Measurements from ENCODE around the gene BMP7. TPM values are rescaled to one million over a fixed set of nuclear protein-coding genes. Genes with fewer than 3 reads are reported as not detected.

BMP7 gene
- total and polyA plus RNA-seq, 2 of the 13 experiments (the other 11 are each of a cell fraction or from before 2014, with no cell fraction given): not detected

GRCh38 chr20:57126481-57127092 lies 139.9 kb downstream of the BMP7 start:
- Histone ChIP-seq H3K36me3 (replicated peaks in 1 of 2; ENCODE audit: control insufficient read depth in 1 of 2, insufficient read depth in 2 of 2, low read length in 2 of 2) (no peaks in the 10 kb centered on the region), H3K79me2 (ENCODE audit: insufficient read depth, low read length) (no peaks in the 10 kb centered on the region), H3K4me3 (replicated peaks in 1 of 3; ENCODE audit: insufficient read depth in 1 of 3, low read depth in 2 of 3, low read length in 3 of 3) (no peak overlapping the region), H3K4me1 (ENCODE audit: insufficient read depth, low read length) (peaks cover 19% of the 10 kb centered on the region), H3K4me2 (ENCODE audit: low read depth, low read length) (no peak overlapping the region), H3K9ac (ENCODE audit: insufficient read depth, low read depth, low read length) (no peak overlapping the region), H2AFZ (ENCODE audit: low read length) (no peak overlapping the region), H3K27me3 (ENCODE audit: control insufficient read depth in 1 of 2, insufficient read depth in 2 of 2, low read length in 2 of 2) (peaks cover 0 to 32% of the 10 kb centered on the region in 2 experiments; a peak in 2 of 5 replicates), H3K27ac (ENCODE audit: extremely low read length, insufficient read depth, low read length) (no peak overlapping the region), H3K9me3 (ENCODE audit: low read length) (no peaks in the 10 kb centered on the region), H4K20me1 (ENCODE audit: insufficient read depth, low read length) (no peaks in the 10 kb centered on the region)
- intact Hi-C loops (cut with micrococcal nuclease; ENCODE audit: unreplicated experiment): no loop called here
- DNase-seq (ENCODE audit: low spot score): no peak
- WGBS (ENCODE audit: low lambda C conversion rate): 36% methylated on average over 17 of the region's 17 CpGs
- ChIA-PET CTCF (ENCODE audit: low intra/inter-chr PET ratio, low total read pairs) (no interaction called here), POLR2A (no interaction called here)
- in situ Hi-C loops (cut with HindIII; ENCODE audit: extremely low pct_ligation_motif_present, low pct_unique_long_range_greater_than_20kb): no loop called here
- no peak for ATAC-seq
- no peak for FAIRE-seq
- no TSS peak for BruUV-seq (replicated peaks)
- TF ChIP-seq POLR2A (IDR thresholded peaks at IDR 0.05; ENCODE audit: insufficient read depth in 1 of 2, low read depth in 2 of 2, low read length in 2 of 2) (no peak), CCAR2 (optimal IDR thresholded peaks at IDR 0.05; ENCODE audit: low read depth, low read length) (no peak), MNT (IDR thresholded peaks at IDR 0.05) (no peak), JDP2 (CRISPR knock-in tag; IDR thresholded peaks at IDR 0.05; ENCODE audit: borderline replicate concordance) (no peak), ZXDC (CRISPR knock-in tag; IDR thresholded peaks at IDR 0.05) (no peak), CEBPZ (IDR thresholded peaks at IDR 0.05; ENCODE audit: low read length) (no peak), ZNF639 (CRISPR knock-in tag; conservative IDR thresholded peaks at IDR 0.05) (no peak), ZNF740 (CRISPR knock-in tag; IDR thresholded peaks at IDR 0.05) (no peak), NR1H2 (CRISPR knock-in tag; IDR thresholded peaks at IDR 0.05; ENCODE audit: borderline replicate concordance, low read depth) (no peak), AKAP8 (CRISPR knock-in tag; IDR thresholded peaks at IDR 0.05) (no peak), NFE2 (CRISPR knock-in tag; IDR thresholded peaks at IDR 0.05) (no peak)
